Esophagus muscularis mucosa (tissue), 4 donors: ENCODE data around the gene TRIM3. TPM values are rescaled to one million over a fixed set of nuclear protein-coding genes. Genes with fewer than 3 reads are reported as not detected.

ENCODE experiments used
- DNase-seq: peaks from one replicate; pipeline ENCODE4 v3.0.0-alpha.2; 2017; ENCODE audit errors: extremely low spot score
- H3K27ac ChIP-seq, 4 donors: fragments of 200-600 bp; sonication (generic); replicated peaks in 1 of 4; 1 replicate in 3 of 4; 2 replicates in 1 of 4; pipeline ENCODE4 v1.5.1; 2016 to 2019; ENCODE audit warnings: mild to moderate bottlenecking in 1 of 4
- H3K27me3 ChIP-seq, 4 donors: fragments of 200-600 bp; sonication (generic); one replicate each; pipeline versions ENCODE4 v1.5.1 to v1.6.0; 2016 to 2019
- H3K36me3 ChIP-seq, 4 donors: fragments of 200-600 bp; sonication (generic); one replicate each; pipeline ENCODE4 v1.5.1; 2016 to 2019
- H3K4me1 ChIP-seq, 4 donors: fragments of 200-600 bp; sonication (generic); one replicate each; pipeline ENCODE4 v1.5.1; 2016 to 2019
- H3K4me3 ChIP-seq, 4 donors: fragments of 200-600 bp; sonication (generic); 1 replicate in 2 of 4; 2 replicates in 2 of 4; pipeline ENCODE4 v1.5.1; 2016 to 2019; ENCODE audit warnings: mild to moderate bottlenecking in 4 of 4, moderate library complexity in 1 of 4
- H3K9me3 ChIP-seq, 4 donors: fragments of 200-600 bp; sonication (generic); 1 replicate in 3 of 4; 2 replicates in 1 of 4; pipeline ENCODE4 v1.5.1; 2016 to 2019
- EP300 ChIP-seq: sonication (generic); formaldehyde crosslinking; IDR thresholded peaks from one replicate; pipeline ENCODE4 v1.6.1; 2017; ENCODE audit warnings: antibody characterized with exemption
- POLR2A ChIP-seq: fragments of 450-650 bp; IDR thresholded peaks from one replicate; pipeline ENCODE4 v1.6.1; 2017; ENCODE audit warnings: antibody characterized with exemption, moderate library complexity, mild to moderate bottlenecking, low read depth
- POLR2AphosphoS5 ChIP-seq, 2 donors: sonication (generic); formaldehyde crosslinking; IDR thresholded peaks; one replicate each; pipeline ENCODE4 v1.6.1; 2017; ENCODE audit warnings: antibody characterized with exemption in 2 of 2
- WGBS: methylation state at CpG from one replicate; pipeline ENCODE4 v1.1.5; 2018; 5-methylcytosine and 5-hydroxymethylcytosine counted together
- intact Hi-C: fragments of 100-400 bp; cut with DNase I; formaldehyde crosslinking; loops from one replicate; pipeline ENCODE4 v1.15.1; 2023
- total RNA-seq, 4 donors: library from RNA; depleted of rRNA; stranded (reverse); fragments of >200 nt; gene quantifications; one replicate each; pipeline versions ENCODE4 v1.1.0 to v1.2.1, GENCODE V29; 2016
- TF ChIP-seq, protein P1 (sequence below), 3 experiments: fragments of 200-600 bp in 2 of 3; fragments of 450-650 bp in 1 of 3; sonication (generic) in 2 of 3; IDR thresholded peaks; one replicate each; pipeline ENCODE4 v1.5.1; 2017 to 2019; ENCODE audit warnings: antibody characterized with exemption in 3 of 3, mild to moderate bottlenecking in 2 of 3, moderate library complexity in 1 of 3

The TRIM3 gene
- total RNA-seq, 4 donors from 2014 or later: 26.6 to 47.6 (median 35.3) TPM

- Histone ChIP-seq H3K9me3 (no peaks in the 10 kb centered on the region), H3K4me1 (no peaks in the 10 kb centered on the region), H3K27ac (no peak overlapping the region), H3K36me3 (peaks cover 50 to 98% (median 84%) of the 10 kb centered on the region in 4 donors), H3K4me3 (no peak overlapping the region), H3K27me3 (no peaks in the 10 kb centered on the region)
- intact Hi-C loops: no loop called here
- 98% methylated on average over 37 of the region's 56 CpGs for WGBS
- no peak for DNase-seq
- TF ChIP-seq POLR2A (no peak), POLR2AphosphoS5 (IDR thresholded peaks at IDR 0.05) (no peak), EP300 (no peak)
- TF ChIP-seq, protein P1, sequence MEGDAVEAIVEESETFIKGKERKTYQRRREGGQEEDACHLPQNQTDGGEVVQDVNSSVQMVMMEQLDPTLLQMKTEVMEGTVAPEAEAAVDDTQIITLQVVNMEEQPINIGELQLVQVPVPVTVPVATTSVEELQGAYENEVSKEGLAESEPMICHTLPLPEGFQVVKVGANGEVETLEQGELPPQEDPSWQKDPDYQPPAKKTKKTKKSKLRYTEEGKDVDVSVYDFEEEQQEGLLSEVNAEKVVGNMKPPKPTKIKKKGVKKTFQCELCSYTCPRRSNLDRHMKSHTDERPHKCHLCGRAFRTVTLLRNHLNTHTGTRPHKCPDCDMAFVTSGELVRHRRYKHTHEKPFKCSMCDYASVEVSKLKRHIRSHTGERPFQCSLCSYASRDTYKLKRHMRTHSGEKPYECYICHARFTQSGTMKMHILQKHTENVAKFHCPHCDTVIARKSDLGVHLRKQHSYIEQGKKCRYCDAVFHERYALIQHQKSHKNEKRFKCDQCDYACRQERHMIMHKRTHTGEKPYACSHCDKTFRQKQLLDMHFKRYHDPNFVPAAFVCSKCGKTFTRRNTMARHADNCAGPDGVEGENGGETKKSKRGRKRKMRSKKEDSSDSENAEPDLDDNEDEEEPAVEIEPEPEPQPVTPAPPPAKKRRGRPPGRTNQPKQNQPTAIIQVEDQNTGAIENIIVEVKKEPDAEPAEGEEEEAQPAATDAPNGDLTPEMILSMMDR (IDR thresholded peaks at IDR 0.05): no peak
Measured at GRCh38 chr11:6456361-6457073, 17.2 kb downstream of the TRIM3 start.

DNA sequence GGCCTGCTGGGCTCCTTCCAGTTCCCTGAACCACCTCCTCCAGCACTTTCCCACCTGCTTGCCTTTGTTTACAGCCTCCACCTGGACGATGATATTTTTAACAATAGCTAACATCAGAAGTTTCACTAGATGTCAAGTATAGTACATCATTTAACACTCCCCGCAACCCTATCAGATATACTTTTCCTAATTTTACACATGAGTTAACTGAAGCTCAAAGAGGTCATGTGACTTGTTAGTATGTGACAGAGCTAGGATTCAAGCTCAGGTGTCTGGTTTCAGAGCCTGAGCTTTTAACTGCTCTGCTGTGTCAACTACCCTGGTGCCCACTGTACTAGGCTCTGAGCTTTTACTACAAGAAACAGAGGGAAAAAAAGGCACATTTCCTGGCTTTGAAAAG, 18.7 kb downstream of the TRIM3 start:
- Histone ChIP-seq H3K4me1 (no peaks in the 10 kb centered on the region), H3K9me3 (no peaks in the 10 kb centered on the region), H3K4me3 (no peak overlapping the region), H3K36me3 (peaks cover 63 to 100% (median 92%) of the 10 kb centered on the region in 4 donors), H3K27ac (no peak overlapping the region), H3K27me3 (no peaks in the 10 kb centered on the region)
- TF ChIP-seq, protein P1 (IDR thresholded peaks at IDR 0.05): no peak
- TF ChIP-seq EP300 (no peak), POLR2AphosphoS5 (IDR thresholded peaks at IDR 0.05) (no peak), POLR2A (no peak)
- DNase-seq: no peak
- intact Hi-C loops: no loop called here
- 82% methylated on average over 2 of the region's 2 CpGs for WGBS

- no peaks in the 10 kb centered on the region for H3K9me3 ChIP-seq
- H3K36me3 ChIP-seq: peaks cover 77 to 100% (median 99%) of the 10 kb centered on the region in 4 donors
- no peak for DNase-seq
- H3K4me3 ChIP-seq: no peak overlapping the region
- TF ChIP-seq, protein P1 (IDR thresholded peaks at IDR 0.05): no peak
- no peak for TF ChIP-seq POLR2A
- no peak for TF ChIP-seq EP300
- no peak for TF ChIP-seq POLR2AphosphoS5 (IDR thresholded peaks at IDR 0.05)
- no peaks in the 10 kb centered on the region for H3K4me1 ChIP-seq
- H3K27me3 ChIP-seq: no peaks in the 10 kb centered on the region
- no peak overlapping the region for H3K27ac ChIP-seq
- WGBS: 93% methylated on average over 2 of the region's 2 CpGs
- intact Hi-C loops: no loop called here
Measured at GRCh38 chr11:6453152-6453551, 20.6 kb downstream of the TRIM3 start.

- Histone ChIP-seq H3K27ac (no peak overlapping the region), H3K27me3 (no peaks in the 10 kb centered on the region)
- WGBS: 78% methylated on average over 3 of the region's 3 CpGs
Measured at GRCh38 chr11:6452219-6452618, 21.5 kb downstream of the TRIM3 start.

More at GRCh38 chr11:6452219-6452618, 21.5 kb downstream of the TRIM3 start:
- H3K36me3 ChIP-seq: peaks cover 70 to 94% (median 93%) of the 10 kb centered on the region in 4 donors
- no peak overlapping the region for H3K4me3 ChIP-seq
- intact Hi-C loops: no loop called here
- no peaks in the 10 kb centered on the region for H3K9me3 ChIP-seq
- no peak for DNase-seq
- TF ChIP-seq EP300 (no peak), POLR2AphosphoS5 (IDR thresholded peaks at IDR 0.05) (no peak), POLR2A (no peak)
- TF ChIP-seq, protein P1 (IDR thresholded peaks at IDR 0.05): no peak
- no peaks in the 10 kb centered on the region for H3K4me1 ChIP-seq
